HG03354 (cell line): ENCODE results near the gene DOCK10.

Experiments used
- ATAC-seq: cut with Tn5 transposase; IDR thresholded peaks from one replicate; pipeline ENCODE4 v1.9.1; 2021; ENCODE audit warnings: mild to moderate bottlenecking; ENCODE audit not compliant: unreplicated experiment, poor library complexity, severe bottlenecking

Gene DOCK10

DNA sequence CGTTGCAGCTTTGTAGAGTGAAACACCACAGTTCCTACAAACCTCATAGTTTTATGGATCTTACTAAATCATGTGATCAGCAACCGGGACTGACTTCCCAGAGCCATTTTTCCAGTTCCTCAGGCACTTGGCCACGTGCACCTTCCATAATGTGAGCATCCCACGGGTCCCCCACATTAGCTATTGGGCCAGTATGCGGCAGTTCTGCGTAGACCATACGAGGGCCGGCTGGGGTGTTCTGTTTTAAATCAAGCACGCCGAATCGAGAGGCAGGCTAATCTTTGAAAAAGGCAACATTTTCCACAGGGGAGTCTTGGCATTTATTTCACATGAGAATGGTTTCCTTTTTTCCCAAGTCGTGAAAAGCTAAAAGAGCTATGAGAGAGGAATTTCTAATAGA lies 190.5 kb downstream of the DOCK10 start:
- no peak for ATAC-seq

DNA sequence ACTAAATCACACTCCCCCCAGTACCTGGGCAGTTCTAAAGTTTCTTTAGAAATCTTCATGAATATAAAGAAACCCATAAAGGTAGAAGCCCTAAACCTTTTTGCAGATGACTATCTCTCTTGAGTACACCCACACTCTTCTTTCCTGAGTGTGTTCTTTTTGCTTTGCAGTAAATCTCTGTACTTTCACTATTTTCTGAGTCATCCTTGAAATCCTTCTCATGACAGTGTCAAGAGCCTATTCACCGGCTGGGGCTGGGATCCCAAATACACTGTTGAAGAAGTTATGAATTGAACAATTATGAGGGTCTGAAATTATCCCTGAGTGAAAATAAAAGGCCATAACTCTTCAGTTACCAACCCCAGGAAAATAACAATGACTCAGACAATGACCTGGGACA lies 192.2 kb downstream of the DOCK10 start:
- no peak for ATAC-seq

DNA sequence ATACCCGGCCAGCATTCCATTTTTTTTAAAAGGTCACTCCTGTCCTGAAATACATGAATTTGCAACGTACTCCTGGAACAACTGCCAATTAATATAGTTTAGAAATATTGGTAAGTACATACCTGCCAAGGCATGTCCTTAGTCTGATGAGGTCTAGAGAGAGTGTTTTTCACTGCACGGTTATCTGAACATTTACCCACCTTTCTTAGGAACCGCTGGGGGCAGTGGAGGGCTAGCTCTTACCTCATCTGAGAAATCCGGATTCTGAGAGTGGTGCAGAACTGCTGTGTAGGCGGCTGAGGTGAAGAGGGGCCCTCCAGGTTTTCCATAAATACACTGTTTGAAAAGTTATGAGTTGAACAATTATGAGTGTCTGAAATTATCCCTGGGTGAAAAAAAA lies 193.0 kb downstream of the DOCK10 start:
- ATAC-seq = peak; percentile 53

DNA sequence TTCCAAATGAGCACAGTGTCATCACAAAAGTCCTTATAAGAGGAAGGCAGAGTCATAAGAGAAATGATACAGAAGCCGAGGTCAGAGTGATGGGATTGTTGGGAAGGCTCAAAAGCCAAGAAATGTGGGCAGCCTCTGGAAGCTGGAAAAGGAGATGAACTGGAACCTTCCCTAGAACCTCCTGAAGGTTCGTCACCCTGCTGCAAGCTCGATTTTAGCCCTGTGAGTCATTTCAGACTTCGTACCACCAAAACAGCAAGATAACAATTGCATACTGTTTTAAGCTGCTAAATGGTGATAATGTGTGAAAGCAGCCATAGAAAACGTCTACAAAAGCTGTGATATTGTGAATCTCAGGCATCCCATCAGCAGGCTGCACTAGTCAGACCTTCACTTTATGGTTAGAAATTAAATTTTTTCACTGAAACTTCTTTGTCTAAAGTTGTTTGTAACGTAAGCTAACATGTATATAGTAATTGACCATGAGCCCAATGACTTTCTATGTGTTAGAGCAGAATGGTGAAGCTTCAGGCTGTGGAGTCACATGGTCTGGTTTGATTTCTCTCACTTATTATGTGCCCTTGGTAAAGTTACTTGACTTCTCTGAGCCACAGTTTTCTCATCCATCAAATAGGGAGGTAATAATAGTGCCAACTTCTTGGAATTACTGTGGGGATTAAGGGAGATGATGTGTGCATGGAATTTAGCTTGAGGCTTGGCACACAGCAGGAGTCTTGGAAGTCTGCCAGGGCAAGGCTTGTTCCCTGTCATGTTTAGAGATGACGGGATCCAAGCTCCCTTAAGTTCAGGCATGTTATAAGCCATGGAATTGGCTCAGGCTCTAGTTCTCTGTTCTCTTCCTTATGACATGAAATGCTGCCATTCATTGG lies 194.1 kb downstream of the DOCK10 start:
- no peak for ATAC-seq

DNA sequence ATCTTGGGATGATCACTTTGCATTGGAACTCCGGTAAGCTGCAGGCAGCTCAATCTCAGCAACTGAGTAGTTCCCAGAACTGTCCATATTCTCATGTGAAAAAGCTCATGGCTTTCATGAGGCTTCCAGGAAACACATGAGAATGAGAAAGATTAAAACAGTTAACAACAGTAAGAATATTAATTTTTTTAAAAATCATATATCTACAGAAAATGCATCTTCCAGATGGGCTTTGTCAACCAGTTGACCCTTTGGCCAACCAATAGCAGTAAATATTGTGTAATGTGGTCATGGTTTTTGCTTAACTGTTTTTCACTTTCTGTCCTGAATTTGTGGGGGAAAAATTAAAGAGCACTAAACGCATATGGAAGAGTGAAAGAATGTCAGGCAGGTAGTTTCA lies 194.9 kb downstream of the DOCK10 start:
- no peak for ATAC-seq

DNA sequence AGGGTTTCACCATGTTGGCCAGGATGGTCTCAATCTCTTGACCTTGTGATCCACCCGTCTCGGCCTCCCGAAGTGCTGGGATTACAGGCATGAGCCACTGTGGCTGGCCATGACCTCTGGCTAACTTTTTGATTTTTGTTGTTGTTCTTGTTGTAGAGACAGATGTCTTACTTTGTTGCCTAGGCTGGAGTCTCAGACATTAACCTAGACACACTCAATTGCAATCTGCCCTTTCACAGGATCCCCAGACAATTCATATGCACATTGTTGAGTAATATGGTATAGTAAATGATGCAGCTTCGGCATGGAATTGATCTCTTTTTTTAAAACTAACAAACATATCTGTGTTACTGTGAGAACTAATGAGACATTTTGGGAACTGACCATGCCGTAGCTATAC lies 195.6 kb downstream of the DOCK10 start:
- ATAC-seq = no peak

DNA sequence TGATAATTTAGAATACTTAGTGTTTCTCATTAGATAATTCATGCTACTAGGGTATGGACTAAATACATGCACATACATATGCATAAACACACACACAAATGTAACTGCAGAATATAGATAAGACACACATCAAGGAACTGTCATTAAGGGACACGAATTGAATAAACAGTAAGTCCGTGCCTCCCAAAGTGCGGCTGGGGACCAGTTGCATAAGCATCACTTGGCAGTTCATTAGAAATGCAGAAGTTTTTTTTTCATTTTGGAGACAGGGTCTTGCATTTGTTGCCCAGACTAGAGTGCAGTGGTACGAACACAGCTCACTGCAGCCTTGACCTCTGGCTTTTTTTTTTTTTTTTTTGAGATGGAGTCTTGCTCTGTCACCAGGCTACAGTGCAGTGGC lies 196.1 kb downstream of the DOCK10 start:
- no peak for ATAC-seq

DNA sequence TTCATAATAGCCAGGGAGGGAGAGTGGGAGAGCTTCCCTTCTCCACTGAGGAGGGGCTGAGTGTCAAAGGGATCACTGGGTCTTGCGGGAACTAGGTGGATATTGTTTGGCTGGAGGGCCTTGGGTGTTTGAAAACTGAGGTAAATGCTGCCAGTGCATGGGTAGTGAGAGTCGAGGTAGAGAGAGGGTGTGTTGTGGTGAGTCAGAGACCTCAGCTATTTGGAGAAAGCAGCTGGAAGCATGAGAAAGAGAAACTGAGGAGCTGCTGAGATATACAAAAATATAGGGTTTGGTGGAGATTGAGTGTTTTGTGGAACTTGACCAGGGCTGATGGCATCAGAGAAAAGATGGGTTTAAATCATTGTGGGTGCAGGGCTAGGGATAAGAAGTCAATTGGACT lies 199.1 kb downstream of the DOCK10 start:
- ATAC-seq = no peak

DNA sequence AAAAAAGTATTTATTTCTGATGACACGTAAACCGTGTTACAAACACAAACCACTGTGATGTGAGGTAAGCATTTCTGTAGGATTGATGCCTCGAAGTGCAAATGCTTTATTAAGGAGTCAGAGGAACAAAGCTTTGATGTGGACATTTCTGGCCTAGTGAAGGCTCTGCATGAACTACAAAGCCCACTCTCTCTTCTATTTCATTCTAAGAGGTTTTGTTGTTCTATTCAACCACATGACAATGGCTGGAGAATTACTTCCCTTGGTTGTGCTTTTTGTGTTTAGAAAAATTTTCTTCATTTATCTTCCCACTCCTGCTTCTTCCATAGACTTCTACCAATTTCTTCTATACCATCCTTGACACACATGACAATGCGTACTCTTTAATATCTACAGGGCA lies 200.4 kb downstream of the DOCK10 start:
- ATAC-seq = no peak

DNA sequence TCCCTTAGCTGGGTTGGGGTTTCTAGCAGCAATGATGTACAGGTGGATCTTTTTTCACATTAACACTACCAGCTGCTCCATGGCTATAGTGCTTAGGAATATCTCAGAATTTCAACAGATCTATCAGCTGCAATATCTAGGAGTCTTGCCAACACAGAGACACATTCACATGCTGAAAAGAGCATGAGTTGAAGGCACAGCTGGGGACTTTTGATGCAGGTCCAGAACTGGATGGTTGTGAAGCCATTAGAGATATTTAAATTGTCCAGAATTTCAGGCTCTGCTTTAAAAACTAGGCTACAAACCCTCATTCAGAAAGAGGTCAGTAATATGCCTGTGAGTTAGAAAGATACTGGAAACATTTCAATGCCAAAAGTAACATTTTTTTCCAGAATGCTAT lies 203.9 kb downstream of the DOCK10 start:
- ATAC-seq = no peak

DNA sequence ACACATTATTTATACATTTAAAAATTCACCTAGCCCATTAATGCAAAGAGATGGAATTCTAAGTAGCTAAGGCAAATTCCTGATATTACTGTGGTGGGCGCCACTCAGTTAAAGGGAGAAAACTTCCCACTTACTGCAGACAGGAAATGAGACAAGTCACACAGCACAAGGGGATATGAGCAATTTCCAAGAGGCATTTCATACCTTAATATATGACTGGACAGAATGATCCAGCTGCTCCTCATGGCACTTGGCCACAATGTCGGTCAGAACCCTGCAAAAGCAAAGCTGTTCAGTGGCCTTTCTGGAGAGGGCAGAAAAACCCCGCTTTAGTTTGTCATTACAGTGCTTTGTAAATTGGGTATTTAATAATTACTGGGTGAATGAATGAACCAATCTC lies 204.7 kb downstream of the DOCK10 start:
- no peak for ATAC-seq

DNA sequence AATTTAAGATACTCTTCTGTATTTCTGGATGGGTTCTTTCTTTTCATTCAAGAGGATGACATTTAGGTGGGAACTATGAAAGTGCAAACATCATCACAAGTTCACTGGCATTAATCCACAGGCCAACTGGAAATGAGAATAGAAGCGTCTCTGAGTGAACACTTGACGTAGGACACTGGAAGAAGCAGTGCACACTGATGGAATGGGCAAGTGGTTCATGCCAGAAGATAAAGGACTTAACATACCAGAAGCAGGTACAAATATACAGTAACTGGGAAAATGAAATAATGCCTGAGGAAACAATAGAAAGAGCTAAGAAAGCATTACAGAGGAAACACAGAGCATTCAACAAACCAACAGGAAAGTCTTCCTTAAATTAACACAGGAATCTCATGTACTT lies 205.2 kb downstream of the DOCK10 start:
- ATAC-seq = no peak

DNA sequence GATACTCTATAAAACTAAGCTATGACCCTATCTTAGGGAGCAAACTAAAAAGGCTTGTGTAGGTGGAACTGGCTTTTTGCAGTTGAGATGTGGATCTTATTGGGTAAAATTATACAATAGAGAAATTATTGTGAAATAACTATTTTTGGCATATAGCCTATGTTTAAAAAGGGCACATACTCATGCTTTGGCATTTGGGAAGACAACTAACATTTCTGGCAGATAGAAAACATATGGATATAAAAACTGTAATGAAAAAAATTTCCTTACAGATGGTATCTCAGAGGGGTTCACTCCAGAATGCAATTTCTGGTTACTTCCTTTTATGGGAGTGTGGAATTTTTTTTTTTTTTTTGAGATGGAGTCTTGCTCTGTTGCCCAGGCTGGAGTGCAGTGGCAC lies 206.0 kb downstream of the DOCK10 start:
- no peak for ATAC-seq

DNA sequence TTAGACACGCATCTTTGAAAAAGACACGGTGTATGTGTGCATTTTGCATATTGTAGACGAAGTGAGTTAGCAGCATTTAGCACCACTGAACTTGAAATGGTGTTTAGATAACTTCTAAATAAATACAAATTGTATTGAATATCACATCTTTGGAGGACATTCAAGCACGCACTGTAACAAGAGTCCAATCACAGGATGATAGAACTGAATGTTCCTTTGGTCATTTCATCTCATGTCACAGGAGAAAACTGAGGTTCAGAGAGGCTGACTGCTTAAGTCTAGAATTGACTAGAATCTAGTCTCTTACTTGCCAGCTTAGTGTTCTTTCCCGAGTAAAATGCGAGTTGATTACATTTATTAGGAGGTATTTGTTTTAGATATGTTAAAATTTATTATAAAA lies 206.9 kb downstream of the DOCK10 start:
- ATAC-seq = no peak

DNA sequence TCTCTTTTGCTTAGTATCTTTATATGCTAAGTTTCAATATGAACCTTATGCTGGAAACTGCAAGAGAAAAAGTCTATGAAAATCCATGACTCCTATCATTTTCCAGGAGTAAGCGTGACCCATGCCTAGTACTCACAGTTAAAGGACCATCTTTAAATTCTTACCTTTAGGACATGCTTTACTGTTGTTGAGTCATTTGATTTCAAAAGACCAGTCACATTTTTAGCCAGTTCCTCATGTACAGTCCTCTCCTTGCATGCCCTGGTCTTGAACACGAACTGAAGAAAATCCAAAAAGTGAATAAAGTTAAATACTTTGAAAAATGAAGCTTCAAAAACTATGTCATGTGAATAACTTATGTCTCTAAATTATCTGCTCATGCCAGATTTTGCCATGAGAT lies 208.3 kb downstream of the DOCK10 start:
- ATAC-seq = no peak

DNA sequence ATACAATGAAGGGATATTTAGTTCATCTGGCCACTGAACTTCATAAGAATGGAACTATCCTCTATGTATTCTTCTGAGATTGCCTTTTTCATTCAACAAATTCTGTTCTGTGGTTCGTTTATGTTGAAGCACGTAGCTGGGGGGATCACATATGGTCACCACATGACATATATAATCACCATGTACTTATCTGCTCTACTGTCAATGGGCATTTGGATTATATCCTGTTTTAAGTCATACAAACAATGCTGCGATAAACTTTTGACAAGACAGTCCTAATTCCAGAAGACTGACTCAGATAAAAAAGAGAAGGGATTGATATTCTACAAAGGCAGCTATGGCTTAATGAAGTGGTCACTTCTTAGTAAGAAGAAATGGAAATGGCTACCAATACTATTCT lies 210.1 kb downstream of the DOCK10 start:
- ATAC-seq = no peak

DNA sequence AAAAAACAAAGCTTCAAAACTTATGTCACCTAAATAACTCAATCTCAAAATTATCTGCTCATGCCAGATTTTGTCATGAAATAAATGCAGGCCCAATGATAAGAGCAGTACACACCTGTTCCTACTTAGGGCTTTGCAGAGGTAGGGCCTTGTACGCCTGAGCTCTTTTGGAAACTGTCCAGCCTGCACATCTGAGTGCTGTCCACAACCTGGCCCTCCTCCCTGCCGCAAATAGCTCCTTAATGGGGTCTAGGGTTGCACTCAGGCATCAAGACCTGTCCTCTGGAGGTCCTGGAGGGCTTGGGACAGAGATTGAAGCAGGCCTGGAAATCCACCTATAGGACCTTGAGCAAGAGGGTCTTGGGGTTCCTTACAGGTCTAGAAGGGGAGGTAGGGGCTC lies 210.7 kb downstream of the DOCK10 start:
- ATAC-seq = no peak

DNA sequence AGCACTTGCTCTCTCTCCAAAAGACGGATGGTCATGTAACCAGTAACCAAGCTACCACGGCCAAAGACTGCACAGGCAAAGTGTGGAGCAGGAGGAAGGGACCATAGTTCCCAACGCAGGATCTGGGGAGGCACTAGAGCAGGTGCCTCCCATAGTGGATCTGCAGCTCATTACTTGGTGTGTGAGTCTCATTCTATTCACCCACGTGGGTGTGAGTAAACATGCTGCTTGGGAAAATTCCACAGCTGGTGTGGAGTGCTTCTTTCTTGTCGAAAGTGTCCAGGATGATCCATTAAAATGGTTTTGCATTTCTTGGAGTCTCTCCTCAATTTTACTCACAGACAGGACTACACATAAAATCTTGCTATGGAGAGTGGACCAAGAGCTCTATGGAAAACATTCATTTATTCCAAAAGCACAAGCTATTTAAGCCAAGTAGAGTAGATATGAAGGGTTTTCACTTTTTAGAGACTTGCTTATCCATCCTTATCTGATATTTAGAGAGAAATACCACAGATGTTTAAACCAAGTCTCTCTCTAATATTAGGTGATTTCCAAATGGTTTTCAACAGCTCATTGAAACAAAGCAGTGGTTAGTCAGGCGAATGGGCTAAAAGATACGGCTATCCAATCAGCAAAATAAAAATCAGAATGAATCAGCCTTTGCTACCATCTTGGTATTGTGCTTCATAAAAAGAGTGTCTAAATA lies 221.8 kb downstream of the DOCK10 start:
- no peak for ATAC-seq

DNA sequence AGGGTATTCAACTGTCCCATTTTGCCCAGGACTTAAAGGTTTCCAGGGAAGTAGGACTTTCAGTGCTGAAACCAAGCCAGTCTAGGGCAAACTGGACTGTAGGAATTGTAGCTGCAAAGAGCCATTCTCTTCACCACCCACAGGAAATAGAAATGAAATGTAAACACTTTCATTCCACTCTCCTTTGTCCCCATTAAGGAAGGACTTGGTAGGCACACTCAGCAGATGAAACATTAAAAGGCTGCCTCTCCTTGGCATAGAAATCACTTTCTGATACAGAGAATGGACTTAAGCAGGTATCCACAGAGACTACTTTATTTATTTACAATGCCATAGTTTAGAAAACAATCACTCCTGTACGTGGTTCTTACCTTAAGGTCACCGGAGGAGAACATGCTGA lies 223.2 kb downstream of the DOCK10 start:
- ATAC-seq = no peak

DNA sequence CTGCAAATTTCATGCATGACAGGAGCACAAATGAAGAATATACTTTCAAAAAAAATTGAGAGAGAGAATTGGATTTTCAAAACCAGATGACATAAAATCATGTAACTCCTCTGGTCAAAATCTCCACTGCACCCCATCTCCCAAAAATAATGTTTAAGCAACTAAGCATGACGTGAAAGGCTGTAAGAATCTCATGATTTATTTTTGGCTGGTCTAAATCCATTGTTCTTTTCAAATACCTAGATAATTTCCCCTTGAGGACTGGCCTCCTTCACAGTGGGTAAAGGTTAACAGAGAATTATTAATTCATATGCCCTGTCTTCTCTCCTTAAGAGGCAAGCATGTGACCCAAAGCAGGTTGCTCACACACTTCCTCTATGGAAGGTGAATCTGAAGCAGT lies 224.6 kb downstream of the DOCK10 start:
- no peak for ATAC-seq

DNA sequence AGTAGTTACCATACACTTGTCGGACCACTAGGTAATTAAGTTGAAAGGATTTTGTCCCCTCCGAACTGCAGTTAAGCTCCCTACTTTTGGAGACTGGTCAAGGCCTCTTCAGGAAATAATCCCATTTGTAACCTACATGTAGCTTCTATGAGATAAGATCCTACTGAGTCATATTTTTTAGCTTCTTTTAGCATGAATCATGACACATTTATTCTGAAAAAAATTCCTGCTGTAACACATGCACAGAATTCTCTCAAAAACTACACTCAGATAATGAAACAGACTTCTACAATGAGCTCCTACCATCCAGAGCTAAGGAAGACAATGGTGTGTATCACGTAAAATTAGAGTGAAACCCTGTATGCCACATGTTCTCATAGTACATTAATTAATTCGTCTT lies 225.5 kb downstream of the DOCK10 start:
- ATAC-seq = no peak
